Spleen (tissue), 7 donors: ENCODE measurements around the gene TAF7L.

Source experiments
- POLR2A ChIP-seq, 3 donors: fragments of 450-650 bp; IDR thresholded peaks; one replicate each; pipeline ENCODE4 v1.5.1; 2017; ENCODE audit warnings: antibody characterized with exemption in 3 of 3, mild to moderate bottlenecking in 1 of 3
- POLR2AphosphoS5 ChIP-seq, 3 donors: sonication (generic); formaldehyde crosslinking; IDR thresholded peaks; one replicate each; pipeline ENCODE4 v1.5.1; 2017; ENCODE audit warnings: antibody characterized with exemption in 3 of 3
- TF ChIP-seq, protein P1 (sequence below), 11 experiments: fragments of 200-600 bp in 7 of 11; fragments of 450-650 bp in 4 of 11; sonication (generic) in 4 of 11; IDR thresholded peaks in 8 of 11; conservative IDR thresholded peaks in 3 of 11; 1 replicate in 7 of 11; 2 replicates in 4 of 11; pipeline versions ENCODE4 v1.4.0 to v1.8.0; 2016 to 2021; ENCODE audit warnings: antibody characterized with exemption in 11 of 11, inconsistent platforms in 4 of 11, mild to moderate bottlenecking in 1 of 11
- donor health status: DM: no; HTN: no; CAD: no; lungs with moderate emphysema.
- donor health status: DM: no; HTN: no; CAD: no.
- donor health status: DM: no; HTN: no; CAD: no.

GRCh38 chrX:101258259-101258581, 32.9 kb downstream of the TAF7L start:
- TF ChIP-seq, protein P1, sequence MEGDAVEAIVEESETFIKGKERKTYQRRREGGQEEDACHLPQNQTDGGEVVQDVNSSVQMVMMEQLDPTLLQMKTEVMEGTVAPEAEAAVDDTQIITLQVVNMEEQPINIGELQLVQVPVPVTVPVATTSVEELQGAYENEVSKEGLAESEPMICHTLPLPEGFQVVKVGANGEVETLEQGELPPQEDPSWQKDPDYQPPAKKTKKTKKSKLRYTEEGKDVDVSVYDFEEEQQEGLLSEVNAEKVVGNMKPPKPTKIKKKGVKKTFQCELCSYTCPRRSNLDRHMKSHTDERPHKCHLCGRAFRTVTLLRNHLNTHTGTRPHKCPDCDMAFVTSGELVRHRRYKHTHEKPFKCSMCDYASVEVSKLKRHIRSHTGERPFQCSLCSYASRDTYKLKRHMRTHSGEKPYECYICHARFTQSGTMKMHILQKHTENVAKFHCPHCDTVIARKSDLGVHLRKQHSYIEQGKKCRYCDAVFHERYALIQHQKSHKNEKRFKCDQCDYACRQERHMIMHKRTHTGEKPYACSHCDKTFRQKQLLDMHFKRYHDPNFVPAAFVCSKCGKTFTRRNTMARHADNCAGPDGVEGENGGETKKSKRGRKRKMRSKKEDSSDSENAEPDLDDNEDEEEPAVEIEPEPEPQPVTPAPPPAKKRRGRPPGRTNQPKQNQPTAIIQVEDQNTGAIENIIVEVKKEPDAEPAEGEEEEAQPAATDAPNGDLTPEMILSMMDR (IDR thresholded peaks at IDR 0.05 in 8 of 11, conservative IDR thresholded peaks at IDR 0.05 in 3 of 11) = no peak
- TF ChIP-seq POLR2A (IDR thresholded peaks at IDR 0.05) = no peak
- no peak for TF ChIP-seq POLR2AphosphoS5 (IDR thresholded peaks at IDR 0.05)
